Measurements from ENCODE around the gene EXD3.

- no peak for TF ChIP-seq CTCF (IDR thresholded peaks at IDR 0.05)
- TF ChIP-seq POLR2AphosphoS5 (IDR thresholded peaks at IDR 0.05): no peak
- TF ChIP-seq POLR2A (IDR thresholded peaks at IDR 0.05; ENCODE audit: low read depth): no peak
- no peak for TF ChIP-seq EP300 (IDR thresholded peaks at IDR 0.05)
Observed at GRCh38 chr9:137437691-137438590, 15.0 kb upstream of the EXD3 start.

Measured in esophagus muscularis mucosa (tissue), 4 donors.